ENCODE data around the gene KIDINS220. TPM values are rescaled to one million over a fixed set of nuclear protein-coding genes. Genes with fewer than 3 reads are reported as not detected.

KIDINS220 gene
- total and polyA plus RNA-seq, 4 donors: 8.1 to 50.9 (median 30.8) TPM

DNA sequence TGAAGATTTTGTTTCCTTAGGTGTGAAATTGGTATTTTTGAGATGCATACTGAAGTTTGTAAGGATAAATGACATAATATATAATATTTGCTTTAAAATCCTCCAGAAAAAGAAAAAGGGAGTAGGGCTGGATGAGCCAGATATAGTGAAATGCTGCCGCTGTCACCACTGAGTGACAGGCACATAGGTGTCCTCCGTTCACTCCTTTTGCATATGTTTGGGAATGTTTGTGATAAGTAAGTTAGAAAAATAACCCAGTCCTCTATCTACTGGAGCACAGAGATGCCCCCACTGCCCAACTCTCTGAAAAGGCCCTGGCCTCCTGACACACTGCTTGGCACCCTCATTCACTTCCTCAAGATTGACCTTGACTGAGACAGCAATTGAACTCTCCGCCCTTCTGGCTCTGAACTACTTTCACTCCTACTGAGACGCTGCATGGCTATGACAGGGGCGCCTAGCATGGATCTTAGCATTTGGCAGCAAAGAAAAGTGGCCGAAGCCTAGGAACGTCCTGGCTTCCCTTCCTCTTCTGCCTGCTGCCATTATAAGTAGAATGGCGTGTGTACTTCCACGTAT is 145.5 kb downstream of the KIDINS220 start (continued):
- TF ChIP-seq, protein P1, sequence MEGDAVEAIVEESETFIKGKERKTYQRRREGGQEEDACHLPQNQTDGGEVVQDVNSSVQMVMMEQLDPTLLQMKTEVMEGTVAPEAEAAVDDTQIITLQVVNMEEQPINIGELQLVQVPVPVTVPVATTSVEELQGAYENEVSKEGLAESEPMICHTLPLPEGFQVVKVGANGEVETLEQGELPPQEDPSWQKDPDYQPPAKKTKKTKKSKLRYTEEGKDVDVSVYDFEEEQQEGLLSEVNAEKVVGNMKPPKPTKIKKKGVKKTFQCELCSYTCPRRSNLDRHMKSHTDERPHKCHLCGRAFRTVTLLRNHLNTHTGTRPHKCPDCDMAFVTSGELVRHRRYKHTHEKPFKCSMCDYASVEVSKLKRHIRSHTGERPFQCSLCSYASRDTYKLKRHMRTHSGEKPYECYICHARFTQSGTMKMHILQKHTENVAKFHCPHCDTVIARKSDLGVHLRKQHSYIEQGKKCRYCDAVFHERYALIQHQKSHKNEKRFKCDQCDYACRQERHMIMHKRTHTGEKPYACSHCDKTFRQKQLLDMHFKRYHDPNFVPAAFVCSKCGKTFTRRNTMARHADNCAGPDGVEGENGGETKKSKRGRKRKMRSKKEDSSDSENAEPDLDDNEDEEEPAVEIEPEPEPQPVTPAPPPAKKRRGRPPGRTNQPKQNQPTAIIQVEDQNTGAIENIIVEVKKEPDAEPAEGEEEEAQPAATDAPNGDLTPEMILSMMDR (IDR thresholded peaks at IDR 0.05; ENCODE audit: low read depth, low read length, missing input control): no peak
- TF ChIP-seq, protein P2, sequence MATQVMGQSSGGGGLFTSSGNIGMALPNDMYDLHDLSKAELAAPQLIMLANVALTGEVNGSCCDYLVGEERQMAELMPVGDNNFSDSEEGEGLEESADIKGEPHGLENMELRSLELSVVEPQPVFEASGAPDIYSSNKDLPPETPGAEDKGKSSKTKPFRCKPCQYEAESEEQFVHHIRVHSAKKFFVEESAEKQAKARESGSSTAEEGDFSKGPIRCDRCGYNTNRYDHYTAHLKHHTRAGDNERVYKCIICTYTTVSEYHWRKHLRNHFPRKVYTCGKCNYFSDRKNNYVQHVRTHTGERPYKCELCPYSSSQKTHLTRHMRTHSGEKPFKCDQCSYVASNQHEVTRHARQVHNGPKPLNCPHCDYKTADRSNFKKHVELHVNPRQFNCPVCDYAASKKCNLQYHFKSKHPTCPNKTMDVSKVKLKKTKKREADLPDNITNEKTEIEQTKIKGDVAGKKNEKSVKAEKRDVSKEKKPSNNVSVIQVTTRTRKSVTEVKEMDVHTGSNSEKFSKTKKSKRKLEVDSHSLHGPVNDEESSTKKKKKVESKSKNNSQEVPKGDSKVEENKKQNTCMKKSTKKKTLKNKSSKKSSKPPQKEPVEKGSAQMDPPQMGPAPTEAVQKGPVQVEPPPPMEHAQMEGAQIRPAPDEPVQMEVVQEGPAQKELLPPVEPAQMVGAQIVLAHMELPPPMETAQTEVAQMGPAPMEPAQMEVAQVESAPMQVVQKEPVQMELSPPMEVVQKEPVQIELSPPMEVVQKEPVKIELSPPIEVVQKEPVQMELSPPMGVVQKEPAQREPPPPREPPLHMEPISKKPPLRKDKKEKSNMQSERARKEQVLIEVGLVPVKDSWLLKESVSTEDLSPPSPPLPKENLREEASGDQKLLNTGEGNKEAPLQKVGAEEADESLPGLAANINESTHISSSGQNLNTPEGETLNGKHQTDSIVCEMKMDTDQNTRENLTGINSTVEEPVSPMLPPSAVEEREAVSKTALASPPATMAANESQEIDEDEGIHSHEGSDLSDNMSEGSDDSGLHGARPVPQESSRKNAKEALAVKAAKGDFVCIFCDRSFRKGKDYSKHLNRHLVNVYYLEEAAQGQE (IDR thresholded peaks at IDR 0.05): no peak
- TF ChIP-seq EGR1 (IDR thresholded peaks at IDR 0.05; ENCODE audit: low read depth in 2 of 2): no peak

DNA sequence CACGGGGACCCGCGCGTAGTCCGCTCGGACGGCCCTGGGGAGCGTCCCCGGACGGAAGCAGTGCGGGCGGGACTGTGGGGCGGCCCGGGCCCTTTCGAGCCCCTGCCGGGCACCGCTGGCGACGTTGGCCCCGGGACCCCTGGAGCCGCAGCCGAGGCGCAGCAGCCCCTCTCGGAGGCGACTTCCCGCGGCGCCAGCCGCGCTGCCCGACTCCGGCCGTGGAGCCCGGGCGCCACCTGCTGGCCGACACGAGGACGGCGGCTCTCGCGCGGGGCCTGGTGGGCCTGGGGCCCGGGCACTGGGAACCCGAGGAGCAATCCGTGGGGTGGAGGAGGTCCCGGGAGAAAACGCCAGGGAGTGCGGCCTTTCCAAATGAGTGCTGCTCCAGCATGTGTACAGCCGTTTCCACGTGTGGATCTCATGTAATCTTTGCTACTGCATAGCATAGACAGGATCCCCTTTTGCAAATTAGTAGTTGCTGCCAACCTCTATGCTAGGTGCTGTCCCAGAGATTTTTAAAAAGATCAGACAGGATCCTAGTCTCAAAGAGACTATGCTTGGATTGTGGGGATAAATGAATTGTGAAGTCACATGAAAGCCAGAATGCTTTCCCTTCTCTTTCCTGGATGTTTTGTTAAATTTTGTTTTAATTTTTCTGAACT is 151.6 kb downstream of the KIDINS220 start:
- WGBS: under 1% methylated on average over 50 of the region's 50 CpGs
- Histone ChIP-seq H3K4me3 (ENCODE audit: low read depth in 1 of 3, low read length in 3 of 3) (peak overlapping the region; percentile 64 to 97 (median 91)), H3K9ac (ENCODE audit: low read depth in 1 of 2, low read length in 2 of 2) (peak overlapping the region; percentile 11 to 50), H3K27me3 (ENCODE audit: control insufficient read depth in 4 of 4, insufficient read depth in 4 of 4, low read length in 3 of 4) (no peaks in the 10 kb centered on the region), H3K4me1 (ENCODE audit: control insufficient read depth in 4 of 4, insufficient read depth in 4 of 4, low read length in 3 of 4) (peaks cover 2 to 8% (median 4%) of the 10 kb centered on the region in 4 donors), H3K36me3 (ENCODE audit: control insufficient read depth in 4 of 4, insufficient read depth in 3 of 4, low read depth in 1 of 4, low read length in 3 of 4) (no peaks in the 10 kb centered on the region), H3K9me3 (ENCODE audit: control insufficient read depth in 4 of 4, low read length in 3 of 4) (no peaks in the 10 kb centered on the region), H3K27ac (ENCODE audit: low read depth in 1 of 2, low read length in 2 of 2) (peak overlapping the region; percentile 85 to 90)
- TF ChIP-seq, protein P3, sequence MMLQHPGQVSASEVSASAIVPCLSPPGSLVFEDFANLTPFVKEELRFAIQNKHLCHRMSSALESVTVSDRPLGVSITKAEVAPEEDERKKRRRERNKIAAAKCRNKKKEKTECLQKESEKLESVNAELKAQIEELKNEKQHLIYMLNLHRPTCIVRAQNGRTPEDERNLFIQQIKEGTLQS (IDR thresholded peaks at IDR 0.05): no peak
- TF ChIP-seq HNF4G (IDR thresholded peaks at IDR 0.05) (no peak), FOXA2 (IDR thresholded peaks at IDR 0.05) (no peak), FOXA1 (IDR thresholded peaks at IDR 0.05) (no peak), HNF4A (conservative IDR thresholded peaks at IDR 0.05) (no peak), JUND (IDR thresholded peaks at IDR 0.05) (no peak), RAD21 (IDR thresholded peaks at IDR 0.05) (peak; percentile 69 to 78), EGR1 (IDR thresholded peaks at IDR 0.05; ENCODE audit: low read depth in 2 of 2) (no peak)
- TF ChIP-seq, protein P4, sequence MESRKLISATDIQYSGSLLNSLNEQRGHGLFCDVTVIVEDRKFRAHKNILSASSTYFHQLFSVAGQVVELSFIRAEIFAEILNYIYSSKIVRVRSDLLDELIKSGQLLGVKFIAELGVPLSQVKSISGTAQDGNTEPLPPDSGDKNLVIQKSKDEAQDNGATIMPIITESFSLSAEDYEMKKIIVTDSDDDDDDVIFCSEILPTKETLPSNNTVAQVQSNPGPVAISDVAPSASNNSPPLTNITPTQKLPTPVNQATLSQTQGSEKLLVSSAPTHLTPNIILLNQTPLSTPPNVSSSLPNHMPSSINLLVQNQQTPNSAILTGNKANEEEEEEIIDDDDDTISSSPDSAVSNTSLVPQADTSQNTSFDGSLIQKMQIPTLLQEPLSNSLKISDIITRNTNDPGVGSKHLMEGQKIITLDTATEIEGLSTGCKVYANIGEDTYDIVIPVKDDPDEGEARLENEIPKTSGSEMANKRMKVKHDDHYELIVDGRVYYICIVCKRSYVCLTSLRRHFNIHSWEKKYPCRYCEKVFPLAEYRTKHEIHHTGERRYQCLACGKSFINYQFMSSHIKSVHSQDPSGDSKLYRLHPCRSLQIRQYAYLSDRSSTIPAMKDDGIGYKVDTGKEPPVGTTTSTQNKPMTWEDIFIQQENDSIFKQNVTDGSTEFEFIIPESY (IDR thresholded peaks at IDR 0.05): no peak
- TF ChIP-seq, protein P1 (IDR thresholded peaks at IDR 0.05; ENCODE audit: low read depth, low read length, missing input control): peak; percentile 90
- TF ChIP-seq, protein P5, sequence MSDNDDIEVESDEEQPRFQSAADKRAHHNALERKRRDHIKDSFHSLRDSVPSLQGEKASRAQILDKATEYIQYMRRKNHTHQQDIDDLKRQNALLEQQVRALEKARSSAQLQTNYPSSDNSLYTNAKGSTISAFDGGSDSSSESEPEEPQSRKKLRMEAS (IDR thresholded peaks at IDR 0.05): no peak
- peak; percentile 90 for DNase-seq (ENCODE audit: low spot score)
